BJ (cell line): Measurements from ENCODE around the gene AP5S1. TPM values are rescaled to one million over a fixed set of nuclear protein-coding genes. Genes with fewer than 3 reads are reported as not detected.

ENCODE experiments used
- CTCF ChIA-PET: fragments of 350-600 bp; formaldehyde crosslinking; extraction: SDS; loops from one replicate; lab custom pipeline; 2021; ENCODE audit warnings: antibody characterized with exemption, inconsistent platforms; lab: Yijun Ruan, JAX
- POLR2A ChIA-PET: fragments of 300-600 bp; sonication (Branson Sonifier 250); formaldehyde crosslinking; extraction: SDS; loops from one replicate; lab custom pipeline; 2021; ENCODE audit warnings: antibody characterized with exemption; lab: Charles Lee
- DNase-seq: peaks from one replicate; pipeline ENCODE4 v3.0.0-alpha.2; 2011; ENCODE audit warnings: low read depth
- H3K27me3 ChIP-seq: 2 replicates; pipeline ENCODE4 v1.6.0; 2011; ENCODE audit warnings: low read length; ENCODE audit not compliant: control insufficient read depth, insufficient read depth
- H3K36me3 ChIP-seq: 2 replicates; pipeline ENCODE4 v1.5.1; 2011; ENCODE audit warnings: low read length; ENCODE audit not compliant: control insufficient read depth, insufficient read depth
- H3K4me3 ChIP-seq: 2 replicates; pipeline ENCODE4 v1.5.1; 2011; ENCODE audit warnings: low read depth, mild to moderate bottlenecking, control low read depth, low read length
- CTCF ChIP-seq: IDR thresholded peaks from 2 replicates; pipeline ENCODE4 v1.5.1; 2011; ENCODE audit warnings: low read depth, mild to moderate bottlenecking, control low read depth, inconsistent platforms, low read length, moderate library complexity; ENCODE audit not compliant: insufficient read depth
- polyA plus RNA-seq: library from polyadenylated mRNA; depleted of rRNA; stranded (reverse); fragments of >200 nt; gene quantifications from 2 replicates; pipeline ENCODE4 v1.2.3, GENCODE V29; 2011

The AP5S1 gene
- polyA plus RNA-seq, 1 experiment, result 12.2 TPM

DNA sequence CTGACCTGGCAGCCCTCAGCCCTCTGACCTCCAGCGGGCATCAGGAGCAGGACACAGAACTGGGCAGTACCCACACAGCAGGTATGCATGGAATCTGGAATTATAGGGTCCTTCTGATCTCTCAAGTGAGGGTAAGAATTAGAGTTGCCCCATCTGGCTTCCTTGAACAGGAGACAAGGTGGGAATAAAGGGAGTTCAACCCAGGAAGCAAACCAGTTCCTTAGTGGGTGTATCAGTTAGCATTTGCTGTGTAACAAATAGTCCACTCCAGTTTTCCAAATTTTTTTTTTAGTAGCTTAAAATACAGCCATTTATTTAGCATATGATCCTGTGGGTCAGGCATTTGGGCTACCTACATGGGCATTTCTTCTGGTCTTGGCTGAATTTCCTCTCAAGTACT is 42.0 kb downstream of the AP5S1 start:
- TF ChIP-seq CTCF, result no peak
- no peaks in the 10 kb centered on the region for H3K27me3 ChIP-seq
- CTCF ChIA-PET, result no interaction called here
- no peak for DNase-seq
- POLR2A ChIA-PET, result no interaction called here
- H3K4me3 ChIP-seq, result no peak overlapping the region
- peaks cover 67% of the 10 kb centered on the region for H3K36me3 ChIP-seq

DNA sequence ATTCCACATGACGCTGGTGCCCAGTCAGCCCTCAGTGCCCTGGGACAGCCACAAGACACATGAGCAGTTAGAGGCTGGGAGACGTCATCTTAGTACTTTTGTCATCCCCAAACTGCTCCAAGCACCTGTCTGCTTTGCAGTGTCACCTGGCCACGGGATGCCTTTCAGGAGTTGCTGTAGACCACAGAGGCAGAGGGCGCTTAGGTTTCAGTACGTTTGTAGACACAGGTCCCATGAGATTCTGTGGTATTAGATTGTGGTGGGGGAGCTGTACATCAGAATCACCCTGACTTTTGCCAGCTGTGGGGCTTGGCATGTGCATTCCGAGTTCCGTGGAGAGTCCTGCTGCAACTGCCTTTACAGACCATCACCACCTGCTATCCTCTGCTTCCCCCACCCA is 43.0 kb downstream of the AP5S1 start:
- POLR2A ChIA-PET, result no interaction called here
- H3K27me3 ChIP-seq, result no peaks in the 10 kb centered on the region
- peaks cover 59% of the 10 kb centered on the region for H3K36me3 ChIP-seq
- TF ChIP-seq CTCF, result no peak
- H3K4me3 ChIP-seq, result no peak overlapping the region
- no peak for DNase-seq
- CTCF ChIA-PET, result no interaction called here

DNA sequence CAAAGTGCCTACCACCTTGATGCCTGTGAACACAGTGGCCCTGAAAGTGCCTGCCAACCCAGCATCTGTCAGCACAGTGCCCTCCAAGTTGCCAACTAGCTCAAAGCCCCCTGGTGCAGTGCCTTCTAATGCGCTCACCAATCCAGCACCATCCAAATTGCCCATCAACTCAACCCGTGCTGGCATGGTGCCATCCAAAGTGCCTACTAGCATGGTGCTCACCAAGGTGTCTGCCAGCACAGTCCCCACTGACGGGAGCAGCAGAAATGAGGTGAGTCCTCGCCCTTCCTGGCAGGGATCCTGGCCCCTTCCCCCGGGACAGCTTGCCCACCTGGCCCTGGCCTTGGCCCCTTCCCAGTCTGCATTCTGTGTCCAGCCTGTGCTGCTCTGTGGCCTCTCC is 44.2 kb downstream of the AP5S1 start:
- TF ChIP-seq CTCF, result no peak
- H3K36me3 ChIP-seq, result peaks cover 56% of the 10 kb centered on the region
- POLR2A ChIA-PET, result no interaction called here
- CTCF ChIA-PET, result interaction anchor here (1.6 kb wide), 1 partner anchor 10 kb away, joined by 6 read pairs; no protein-coding TSS in a partner anchor
- no peak for DNase-seq
- no peak overlapping the region for H3K4me3 ChIP-seq
- H3K27me3 ChIP-seq, result no peaks in the 10 kb centered on the region

GRCh38 chr20:3865152-3865886 is 45.0 kb downstream of the AP5S1 start:
- ChIA-PET CTCF (interaction anchor here (1.6 kb wide), 1 partner anchor 10 kb away, joined by 6 read pairs; no protein-coding TSS in a partner anchor), POLR2A (no interaction called here)
- H3K27me3 ChIP-seq, result no peaks in the 10 kb centered on the region
- DNase-seq, result no peak
- peaks cover 57% of the 10 kb centered on the region for H3K36me3 ChIP-seq
- no peak overlapping the region for H3K4me3 ChIP-seq
- TF ChIP-seq CTCF, result no peak

DNA sequence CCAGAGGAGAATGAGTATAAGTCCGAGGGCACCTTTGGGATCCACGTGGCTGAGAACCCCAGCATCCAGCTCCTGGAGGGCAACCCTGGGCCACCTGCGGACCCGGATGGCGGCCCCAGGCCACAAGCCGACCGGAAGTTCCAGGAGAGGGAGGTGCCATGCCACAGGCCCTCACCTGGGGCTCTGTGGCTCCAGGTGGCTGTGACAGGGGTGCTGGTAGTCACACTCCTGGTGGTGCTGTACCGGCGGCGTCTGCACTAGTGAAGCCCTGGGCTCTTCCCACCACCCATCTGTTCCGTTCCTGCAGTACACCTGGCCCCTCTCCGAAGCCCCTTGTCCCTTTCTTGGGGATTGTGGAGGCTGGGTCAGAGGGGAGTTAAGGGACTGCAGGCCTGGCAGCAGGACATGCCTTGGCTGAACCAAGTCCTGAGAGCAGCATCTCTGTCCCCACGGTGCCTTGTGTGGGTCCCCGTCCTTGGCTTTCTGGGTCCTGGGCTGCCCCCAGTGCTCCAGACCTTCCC is 45.6 kb downstream of the AP5S1 start:
- no peak for TF ChIP-seq CTCF
- no peak overlapping the region for H3K4me3 ChIP-seq
- DNase-seq, result no peak
- ChIA-PET POLR2A (no interaction called here), CTCF (interaction anchor here (1.0 to 1.9 kb wide), 3 partner anchors 10 to 79 kb away, joined by 4 to 5 read pairs (median 4); partner anchors contain the start of gene CENPB)
- H3K36me3 ChIP-seq, result peaks cover 57% of the 10 kb centered on the region
- H3K27me3 ChIP-seq, result no peaks in the 10 kb centered on the region
